Superior temporal gyrus (tissue), 1 donor: ENCODE data around the gene SPATS2.

Experiments
- DNase-seq: peaks from one replicate; pipeline ENCODE4 v3.0.0-alpha.2; 2016; ENCODE audit errors: extremely low spot score

SPATS2 gene

DNA sequence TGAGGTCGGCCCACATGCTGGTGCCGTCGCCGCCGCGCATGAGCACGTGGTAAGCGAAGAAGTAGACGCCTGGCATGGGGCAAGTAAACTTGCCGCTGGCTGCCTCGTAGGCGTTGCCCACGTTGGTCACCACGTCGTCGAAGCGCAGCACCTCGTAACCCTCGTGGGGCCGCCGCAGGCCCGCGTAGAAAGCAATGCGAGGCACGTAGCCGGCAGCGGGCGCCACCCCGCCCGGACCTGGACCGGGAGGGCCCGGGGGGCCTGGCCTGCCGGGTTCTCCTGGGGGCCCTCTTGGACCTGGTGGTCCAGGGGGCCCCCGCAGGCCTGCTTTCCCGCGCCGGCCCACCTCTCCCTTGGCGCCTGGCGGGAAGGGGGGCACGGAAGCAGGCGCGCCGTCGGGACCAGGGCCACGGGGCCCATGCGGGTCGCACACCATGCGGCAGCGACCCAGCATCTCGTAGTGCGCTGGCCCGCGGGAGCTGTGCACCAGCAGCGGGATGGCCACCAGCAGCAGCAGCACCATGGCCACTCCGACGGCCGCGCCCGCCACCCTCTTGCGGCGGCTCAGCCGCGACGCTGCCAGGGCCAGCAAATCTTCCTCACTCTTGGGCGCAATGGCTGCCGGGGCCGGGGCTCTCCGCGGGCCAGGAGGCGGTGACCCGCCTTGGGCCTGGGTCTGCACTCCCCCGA is 31.2 kb upstream of the SPATS2 start:
- no peak for DNase-seq

- DNase-seq = peak; percentile 63
Observed at GRCh38 chr12:49336645-49337584, 30.3 kb upstream of the SPATS2 start, which contains the start of gene C1QL4. Gene C1QL4, minus strand, starts transcription at chr12:49337188. Its CDS starts 711 bp downstream, at chr12:49336477.

DNA sequence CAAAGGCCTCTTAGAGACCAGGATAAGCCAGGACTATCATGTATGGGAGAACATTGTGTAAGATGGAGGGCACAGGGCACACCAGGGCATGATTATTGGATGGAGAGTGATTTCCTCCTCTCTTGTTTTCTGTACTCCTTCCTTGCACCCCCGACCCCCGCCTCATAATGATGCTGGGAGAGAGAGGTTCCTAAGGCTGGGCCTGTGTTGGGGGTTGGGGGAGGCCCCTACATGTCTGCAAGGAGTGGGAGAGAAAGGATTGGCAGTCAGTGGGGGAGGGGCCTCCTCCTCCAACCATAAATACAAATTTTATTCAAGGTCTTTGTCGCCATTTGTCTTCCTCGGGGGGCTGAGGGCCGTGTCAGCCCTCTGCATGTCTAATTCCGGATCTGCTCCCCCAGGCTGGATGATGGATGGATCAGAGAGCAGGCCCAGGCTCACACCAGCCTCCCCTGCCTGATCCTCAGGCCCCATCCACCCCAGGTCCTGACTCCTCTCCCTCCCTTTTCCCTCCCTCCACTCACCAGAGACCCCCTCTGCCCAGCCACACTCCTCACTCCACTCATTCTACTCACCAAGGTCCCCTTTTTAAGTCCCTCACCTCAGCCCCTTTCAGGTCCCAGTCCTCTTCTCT is 28.3 kb upstream of the SPATS2 start:
- no peak for DNase-seq

GRCh38 chr12:49339464-49339861 is 27.8 kb upstream of the SPATS2 start:
- DNase-seq = no peak

DNA sequence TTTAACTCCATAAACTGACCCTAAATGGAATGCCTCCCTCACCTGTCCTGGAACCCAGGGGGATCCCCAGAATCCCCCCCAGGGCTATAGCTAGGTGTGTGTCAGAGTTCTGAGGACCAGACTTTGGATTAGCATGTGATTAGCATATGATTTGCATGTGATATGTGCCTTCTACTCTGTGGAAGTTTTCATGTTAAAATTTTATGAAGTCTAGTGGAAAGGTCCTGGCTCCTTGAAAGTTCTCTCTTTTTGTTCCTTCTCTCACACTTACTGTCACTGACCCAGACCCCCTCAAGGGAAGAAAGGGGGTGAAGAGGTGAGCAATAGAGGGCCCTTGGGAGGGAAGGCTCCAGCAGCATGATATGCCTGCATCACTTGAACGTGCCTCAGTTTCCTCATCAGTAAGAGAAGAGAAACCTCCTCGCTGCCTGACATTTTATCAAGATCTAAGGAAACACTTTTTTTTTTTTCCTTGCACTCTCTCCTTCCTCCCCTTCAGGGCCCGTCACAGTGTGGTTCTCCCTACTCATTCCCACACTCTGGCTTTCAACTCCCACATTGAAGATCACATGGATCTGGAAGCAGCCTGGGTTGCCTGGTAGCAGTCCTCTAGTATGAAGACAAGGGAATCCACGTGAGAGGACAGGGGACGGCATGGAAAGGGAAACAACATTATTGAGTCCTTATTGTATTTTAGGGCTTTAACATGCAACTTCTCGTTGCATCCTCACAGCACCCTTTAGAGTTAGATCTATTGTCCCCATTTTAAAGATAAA is 27.0 kb upstream of the SPATS2 start:
- no peak for DNase-seq

DNA sequence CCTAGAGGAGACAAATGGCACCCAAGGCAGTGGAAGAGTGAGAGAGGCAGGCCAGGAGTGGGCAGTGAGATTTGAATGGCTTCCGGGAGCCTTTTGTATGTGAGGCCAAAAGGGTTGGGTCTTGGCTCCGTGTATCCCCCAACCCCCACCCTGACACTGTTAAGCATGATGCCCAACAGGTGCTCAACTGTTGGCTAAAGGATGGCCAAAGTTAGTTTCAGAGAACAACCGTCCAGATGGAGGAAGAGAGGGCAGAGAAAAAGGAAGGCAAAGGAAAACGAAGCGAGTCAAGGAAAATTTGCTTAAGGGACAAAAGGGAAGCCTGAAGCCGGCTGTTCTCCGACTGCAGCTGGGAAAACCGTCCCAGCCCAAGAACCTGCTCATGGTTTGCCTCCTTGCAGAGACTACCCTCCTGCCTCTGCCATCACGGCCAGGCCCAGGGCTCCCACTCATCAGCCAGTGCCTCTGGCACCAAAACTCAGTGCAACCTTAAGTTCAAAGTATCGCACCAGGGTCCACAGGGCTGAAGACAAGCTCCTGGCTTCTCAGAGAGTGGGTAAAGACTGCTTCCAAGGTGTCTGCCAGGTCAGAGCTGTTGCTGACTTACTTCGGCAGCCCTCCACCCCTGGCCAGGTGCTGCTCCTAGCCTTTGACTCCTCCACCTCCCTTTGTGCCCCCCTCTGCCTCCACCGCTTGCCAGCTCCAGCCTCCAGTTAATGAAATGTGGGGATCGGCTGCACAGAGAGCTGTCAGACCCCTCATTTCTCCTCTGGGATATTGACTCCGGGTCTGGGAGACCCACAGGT is 26.1 kb upstream of the SPATS2 start:
- no peak for DNase-seq

DNA sequence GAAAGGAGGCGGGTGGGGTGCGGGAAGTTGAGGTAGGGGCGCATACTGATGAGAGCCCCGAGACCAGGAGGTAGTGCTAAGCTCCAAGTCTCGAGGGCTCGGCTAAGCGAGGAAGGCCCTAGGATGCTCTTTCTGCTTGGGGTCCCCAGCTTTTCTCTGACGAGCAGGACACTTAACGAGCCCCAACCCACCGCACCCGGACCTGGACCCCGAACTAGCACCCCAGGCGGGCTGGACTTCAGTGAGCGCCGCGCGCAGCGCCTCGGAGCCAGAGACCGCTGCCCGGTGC is 25.5 kb upstream of the SPATS2 start:
- no peak for DNase-seq

- peak; percentile 66 for DNase-seq
Observed at GRCh38 chr12:49342066-49342913, 25.0 kb upstream of the SPATS2 start.

- DNase-seq = no peak
Observed at GRCh38 chr12:49342914-49343731, 24.1 kb upstream of the SPATS2 start.

DNA sequence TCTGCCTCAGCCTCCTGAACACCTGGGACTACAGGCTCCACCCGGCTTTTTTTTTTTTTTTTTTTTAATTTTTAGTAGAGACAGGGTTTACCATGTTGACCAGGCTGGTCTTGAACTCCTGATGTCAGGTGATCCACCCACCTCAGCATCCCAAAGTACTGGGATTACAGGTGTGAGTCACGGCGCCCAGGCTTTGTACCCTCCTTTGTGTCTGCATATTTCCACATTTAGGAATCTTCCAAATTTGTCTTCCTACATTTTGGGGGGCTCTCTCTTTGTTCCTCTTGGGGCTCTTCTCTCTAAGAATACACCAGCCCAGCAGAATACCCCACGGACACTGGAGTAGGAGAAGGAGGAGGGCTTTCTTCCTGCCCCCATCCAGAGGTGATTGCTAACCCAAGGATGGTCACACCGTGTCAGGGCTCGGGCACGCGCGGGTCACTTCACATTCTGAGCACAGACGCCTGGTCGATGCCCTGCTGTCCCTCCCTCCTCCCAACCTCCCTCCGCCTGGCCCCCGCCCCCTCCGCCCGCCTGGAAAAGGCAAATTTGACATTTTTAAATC is 22.7 kb upstream of the SPATS2 start:
- DNase-seq = no peak

- DNase-seq = no peak
Observed at GRCh38 chr12:49345051-49345824, 22.0 kb upstream of the SPATS2 start.

DNA sequence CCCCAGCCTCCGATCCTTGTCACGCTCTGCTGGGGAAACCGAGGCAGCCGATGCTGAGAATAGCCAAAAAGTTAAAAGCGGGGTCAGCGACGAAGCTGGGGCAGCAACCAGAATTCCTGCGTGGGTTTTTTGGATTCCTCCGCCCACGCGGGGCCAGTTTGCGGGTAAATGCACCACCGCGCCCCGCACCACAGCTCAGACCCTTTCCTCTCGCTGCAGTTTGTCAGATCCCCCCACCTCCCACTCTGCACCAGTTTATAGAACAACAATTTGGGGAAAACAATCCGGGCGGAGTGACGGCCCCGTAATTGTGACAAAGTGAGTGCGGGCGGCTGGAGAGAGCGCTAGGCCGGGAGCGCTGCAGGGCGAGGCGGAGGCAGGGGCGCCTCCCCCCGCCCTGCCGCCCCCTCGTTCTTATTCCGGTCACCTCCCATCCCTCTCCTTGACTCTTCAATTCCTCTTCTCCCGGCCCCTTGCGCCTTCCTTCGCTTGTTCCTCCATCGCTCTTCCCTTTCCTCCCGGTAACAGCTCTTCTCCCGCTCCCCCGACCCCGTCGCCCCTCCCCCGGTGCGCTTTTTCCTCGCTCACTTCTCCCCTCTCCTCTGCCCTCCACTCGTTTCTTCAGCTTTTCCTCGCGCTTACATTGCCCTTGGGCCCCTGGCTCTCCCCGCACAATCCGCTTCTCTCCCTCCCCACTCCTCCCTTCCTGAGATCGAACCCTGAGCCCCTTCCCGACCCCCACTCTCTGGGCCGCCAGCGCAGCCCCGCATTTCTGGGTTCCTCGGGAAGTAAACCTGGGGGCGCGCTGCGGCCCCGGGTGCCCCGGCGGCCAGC is 21.2 kb upstream of the SPATS2 start:
- DNase-seq = no peak

DNA sequence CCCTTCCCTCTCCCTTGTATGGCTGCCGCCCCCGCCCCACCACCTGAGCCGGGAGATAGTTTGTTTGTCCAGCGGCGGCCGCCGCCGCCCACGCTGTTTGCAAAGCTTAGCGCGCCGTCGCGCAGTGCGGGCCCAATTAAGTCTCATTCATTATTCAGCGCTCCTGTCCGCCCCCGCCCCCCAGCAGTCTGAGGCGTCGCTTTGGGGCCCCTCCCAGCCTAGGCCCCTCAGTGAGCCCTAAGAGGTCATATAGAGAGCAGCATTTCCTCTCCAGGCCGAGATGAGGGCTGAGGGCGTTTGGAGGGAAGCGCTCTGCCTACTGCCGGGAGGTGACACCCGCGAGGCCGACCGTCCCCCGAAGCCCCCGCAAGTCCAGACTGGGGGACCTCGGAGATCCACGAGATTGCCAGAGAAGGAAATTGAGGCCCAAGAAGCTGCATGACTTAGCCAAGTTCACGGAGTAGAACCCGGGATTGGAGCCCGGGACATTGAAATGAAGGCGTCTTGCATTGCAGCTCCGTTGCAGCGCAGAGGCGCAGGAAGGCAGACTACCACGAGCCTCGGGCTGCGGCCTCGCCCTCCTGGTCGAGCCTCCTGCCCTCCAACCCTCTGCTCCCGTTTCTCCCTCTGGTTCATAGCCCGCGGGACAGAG is 20.5 kb upstream of the SPATS2 start, which contains the start of gene DNAJC22:
DNAJC22 (plus strand) TSS at position 230 of the 652 bp plus-strand sequence. CDS start 1,985 bp downstream, outside the sequence.
- no peak for DNase-seq

DNA sequence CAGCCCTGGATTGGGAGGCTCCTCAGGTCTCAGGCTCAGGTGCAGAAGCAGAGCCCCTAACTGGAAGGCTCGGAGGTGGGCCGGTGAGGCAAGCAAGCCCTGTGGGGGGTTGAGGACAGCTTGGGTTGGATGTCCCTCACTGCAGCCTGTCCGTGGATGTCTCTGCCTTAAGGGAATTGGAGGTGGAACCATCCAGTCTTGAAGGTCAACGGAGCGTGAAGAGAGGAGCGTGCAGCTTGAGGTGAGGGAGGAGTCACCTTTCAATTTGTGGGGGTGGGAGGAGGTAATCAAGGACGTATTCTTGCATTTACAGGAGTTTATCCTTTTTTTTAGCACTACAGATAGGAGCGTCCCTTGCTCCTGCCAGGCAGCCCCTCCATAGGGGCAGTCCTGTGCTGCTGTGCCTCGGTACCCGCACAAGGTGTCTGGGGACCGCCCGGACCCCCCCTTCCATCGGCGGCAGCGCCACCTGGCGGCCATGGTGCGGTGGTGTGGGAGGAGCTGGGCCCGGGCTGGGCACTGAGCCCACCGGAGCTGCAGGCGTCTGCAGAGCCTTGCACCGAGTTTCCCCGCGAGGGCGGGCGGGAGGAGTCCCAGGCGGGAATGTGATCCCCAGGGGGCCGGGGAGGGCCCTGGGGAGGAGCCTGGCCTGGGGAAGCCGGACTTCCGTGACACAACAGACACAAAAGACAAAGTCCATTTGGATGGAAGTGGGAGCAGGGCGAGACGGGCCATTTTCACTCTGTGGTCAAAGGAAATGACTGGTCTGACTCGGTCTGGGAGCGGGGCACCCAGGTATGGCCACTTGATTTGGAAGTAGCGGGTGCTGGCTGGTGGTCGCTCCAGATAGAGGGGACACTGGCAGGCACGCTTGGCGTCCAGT is 19.7 kb upstream of the SPATS2 start:
- DNase-seq = peak; percentile 89

GRCh38 chr12:49348781-49349180 is 18.5 kb upstream of the SPATS2 start:
- no peak for DNase-seq
